CD4-positive, CD25-positive, alpha-beta regulatory T cell (primary cell): ENCODE results near the gene TMEM37. TPM values are rescaled to one million over a fixed set of nuclear protein-coding genes. Genes with fewer than 3 reads are reported as not detected.

ENCODE experiments used
- ATAC-seq, 2 donors: fragments of 150-1000 bp; cut with Tn5 transposase; one replicate each; pipeline ENCODE4 v1.10.0; 2021; ENCODE audit warnings: low read depth in 2 of 2, moderate number of reproducible peaks in 2 of 2, moderate library complexity in 1 of 2
- DNase-seq, 3 donors: peaks; one replicate each; pipeline versions ENCODE4 v3.0.0 to v3.0.0-alpha.2; 2012 to 2022; ENCODE audit warnings: mixed read lengths in 1 of 3
- H3K27ac ChIP-seq: one replicate; pipeline ENCODE4 v1.7.0; 2013; ENCODE audit warnings: mild to moderate bottlenecking, low read length; ENCODE audit not compliant: insufficient read depth, poor library complexity, severe bottlenecking
- H3K27me3 ChIP-seq: one replicate; pipeline ENCODE4 v1.7.0; 2013; ENCODE audit warnings: low read length; ENCODE audit not compliant: control insufficient read depth, insufficient read depth
- H3K36me3 ChIP-seq: one replicate; pipeline ENCODE4 v1.7.0; 2013; ENCODE audit warnings: mild to moderate bottlenecking, low read length, moderate library complexity; ENCODE audit not compliant: control insufficient read depth, insufficient read depth
- H3K4me1 ChIP-seq: 2 replicates; pipeline ENCODE4 v1.7.0; 2013; ENCODE audit warnings: mild to moderate bottlenecking, low read length; ENCODE audit not compliant: insufficient read depth, control insufficient read depth, poor library complexity, severe bottlenecking
- H3K4me3 ChIP-seq: one replicate; pipeline ENCODE4 v1.7.0; 2013; ENCODE audit warnings: low read depth, mild to moderate bottlenecking, low read length, moderate library complexity
- H3K9me3 ChIP-seq, 2 experiments: 1 replicate in 1 of 2; 2 replicates in 1 of 2; pipeline ENCODE4 v1.7.0; 2013; ENCODE audit warnings: low read length in 2 of 2, mild to moderate bottlenecking in 1 of 2, moderate library complexity in 1 of 2; ENCODE audit not compliant: control insufficient read depth in 2 of 2
- H3K27ac Mint-ChIP-seq, 3 donors: one replicate each; pipeline ENCODE4 v1.8.0; 2020 to 2022; ENCODE audit warnings: mild to moderate bottlenecking in 3 of 3, mixed read lengths in 3 of 3, moderate library complexity in 2 of 3
- H3K27me3 Mint-ChIP-seq: one replicate; pipeline ENCODE4 v1.8.0; 2022; ENCODE audit warnings: mild to moderate bottlenecking, mixed read lengths
- H3K36me3 Mint-ChIP-seq: one replicate; pipeline ENCODE4 v1.8.0; 2020; ENCODE audit warnings: mixed read lengths
- H3K4me1 Mint-ChIP-seq, 4 donors: one replicate each; pipeline ENCODE4 v1.8.0; 2020 to 2022; ENCODE audit warnings: mixed read lengths in 4 of 4, mild to moderate bottlenecking in 1 of 4
- H3K4me3 Mint-ChIP-seq, 4 donors: one replicate each; pipeline ENCODE4 v1.8.0; 2020 to 2022; ENCODE audit warnings: mild to moderate bottlenecking in 4 of 4, mixed read lengths in 4 of 4, moderate library complexity in 3 of 4
- H3K9me3 Mint-ChIP-seq, 7 donors: one replicate each; pipeline ENCODE4 v1.8.0; 2020 to 2022; ENCODE audit warnings: mixed read lengths in 7 of 7, mild to moderate bottlenecking in 3 of 7, moderate library complexity in 2 of 7
- polyA plus RNA-seq, 4 donors: library from polyadenylated mRNA; unstranded; fragments of 300-500 nt; fragmentation: Illumina TruSeq; gene quantifications; one replicate each; pipeline ENCODE4 v1.2.3, GENCODE V29; 2021
- total RNA-seq: library from RNA; stranded (reverse); gene quantifications from one replicate; pipeline ENCODE4 v1.2.3, GENCODE V29; 2022

The TMEM37 gene
- total and polyA plus RNA-seq, 5 donors from 2014 or later, result 0.19 TPM; not detected in 4

GRCh38 chr2:119421304-119421703, 10.3 kb upstream of the TMEM37 start:
- Histone ChIP-seq H3K4me3 (no peak overlapping the region), H3K4me1 (no peaks in the 10 kb centered on the region), H3K27ac (no peak overlapping the region), H3K36me3 (no peaks in the 10 kb centered on the region), H3K9me3 (no peaks in the 10 kb centered on the region), H3K27me3 (peaks cover 4% of the 10 kb centered on the region)
- Mint-ChIP-seq H3K36me3 (no peaks in the 10 kb centered on the region), H3K4me3 (no peak overlapping the region), H3K9me3 (peaks cover 0 to 5% (median 0%) of the 10 kb centered on the region in 7 donors), H3K27ac (no peak overlapping the region), H3K4me1 (no peaks in the 10 kb centered on the region), H3K27me3 (peaks cover 25% of the 10 kb centered on the region)
- no peak for ATAC-seq
- no peak for DNase-seq

DNA sequence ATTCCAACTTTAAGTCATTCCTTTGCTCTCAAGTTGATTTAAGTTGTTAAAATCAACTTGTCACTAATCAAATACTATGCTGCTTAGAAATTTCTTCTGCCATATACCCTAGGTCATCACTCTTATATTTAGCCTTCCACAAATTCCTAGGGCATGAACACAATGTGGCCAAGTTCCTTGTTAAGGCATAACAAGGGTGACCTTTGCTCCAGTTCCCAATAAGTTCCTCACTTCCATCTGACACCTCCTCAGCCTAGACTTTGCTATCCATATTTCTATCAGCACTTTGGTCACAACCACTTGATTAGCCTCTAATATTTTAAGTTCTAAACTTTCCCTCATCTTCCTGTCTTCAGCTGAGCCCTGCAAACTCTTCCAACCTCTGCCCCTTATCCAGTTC, 9.9 kb upstream of the TMEM37 start:
- Histone ChIP-seq H3K27me3 (peaks cover 4% of the 10 kb centered on the region), H3K4me1 (no peaks in the 10 kb centered on the region), H3K4me3 (no peak overlapping the region), H3K27ac (no peak overlapping the region), H3K36me3 (no peaks in the 10 kb centered on the region), H3K9me3 (no peaks in the 10 kb centered on the region)
- no peaks in the 10 kb centered on the region for H3K36me3 Mint-ChIP-seq
- no peak overlapping the region for H3K27ac Mint-ChIP-seq
- no peaks in the 10 kb centered on the region for H3K4me1 Mint-ChIP-seq
- ATAC-seq (no peak), DNase-seq (no peak)
- no peak overlapping the region for H3K4me3 Mint-ChIP-seq
- peaks cover 0 to 5% (median 0%) of the 10 kb centered on the region in 7 donors for H3K9me3 Mint-ChIP-seq
- H3K27me3 Mint-ChIP-seq, result peaks cover 28% of the 10 kb centered on the region

GRCh38 chr2:119422360-119423107, 9.1 kb upstream of the TMEM37 start:
- DNase-seq (no peak), ATAC-seq (no peak)
- Histone ChIP-seq H3K36me3 (no peaks in the 10 kb centered on the region), H3K9me3 (no peaks in the 10 kb centered on the region), H3K4me1 (no peaks in the 10 kb centered on the region), H3K4me3 (no peak overlapping the region), H3K27ac (no peak overlapping the region), H3K27me3 (peaks cover 4% of the 10 kb centered on the region)
- peaks cover 0 to 5% (median 0%) of the 10 kb centered on the region in 7 donors for H3K9me3 Mint-ChIP-seq
- H3K4me1 Mint-ChIP-seq, result no peaks in the 10 kb centered on the region
- peaks cover 31% of the 10 kb centered on the region for H3K27me3 Mint-ChIP-seq
- no peaks in the 10 kb centered on the region for H3K36me3 Mint-ChIP-seq
- H3K4me3 Mint-ChIP-seq, result no peak overlapping the region
- H3K27ac Mint-ChIP-seq, result no peak overlapping the region

DNA sequence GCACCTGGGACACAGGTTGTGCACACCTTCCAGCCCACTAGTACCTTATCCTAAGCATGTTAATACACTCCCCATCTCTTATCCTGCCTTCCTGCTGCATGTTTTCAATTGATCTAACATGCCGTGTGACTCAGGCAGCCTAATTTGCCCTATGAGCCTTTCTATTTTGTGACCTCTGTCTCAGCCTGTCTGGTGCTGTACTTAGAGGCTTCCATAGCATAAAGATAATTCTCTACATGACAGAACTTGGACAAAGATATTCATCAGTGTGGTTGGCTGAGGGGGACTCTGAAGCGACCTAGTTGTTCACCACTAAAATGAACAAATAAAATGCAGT, 8.6 kb upstream of the TMEM37 start:
- H3K27me3 Mint-ChIP-seq, result peaks cover 32% of the 10 kb centered on the region

DNA sequence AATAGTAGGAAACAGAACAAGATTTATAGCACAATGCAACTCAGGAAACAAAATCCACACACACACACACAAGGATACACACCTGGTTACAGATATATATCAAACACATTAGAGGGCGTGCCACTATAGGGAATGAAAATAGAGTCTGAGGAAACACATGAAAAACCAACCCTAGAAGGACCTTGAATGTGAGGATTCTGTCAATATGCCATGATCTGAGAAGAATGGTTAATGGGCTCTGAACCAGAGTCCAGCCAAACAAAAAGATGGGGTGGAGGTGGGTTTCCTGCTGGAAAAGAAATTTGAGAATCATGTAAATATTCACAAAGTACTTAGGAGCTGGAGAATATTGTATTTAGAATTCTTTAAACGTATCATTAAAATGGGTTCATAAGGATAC, 7.8 kb upstream of the TMEM37 start:
- Histone ChIP-seq H3K4me3 (no peak overlapping the region), H3K36me3 (no peaks in the 10 kb centered on the region), H3K27ac (no peak overlapping the region), H3K9me3 (no peaks in the 10 kb centered on the region), H3K4me1 (no peaks in the 10 kb centered on the region), H3K27me3 (peaks cover 4% of the 10 kb centered on the region)
- DNase-seq, result no peak
- H3K9me3 Mint-ChIP-seq, result peaks cover 0 to 5% (median 0%) of the 10 kb centered on the region in 7 donors
- no peak overlapping the region for H3K27ac Mint-ChIP-seq
- no peak overlapping the region for H3K4me3 Mint-ChIP-seq
- peaks cover 35% of the 10 kb centered on the region for H3K27me3 Mint-ChIP-seq
- no peak for ATAC-seq
- no peaks in the 10 kb centered on the region for H3K36me3 Mint-ChIP-seq
- H3K4me1 Mint-ChIP-seq, result no peaks in the 10 kb centered on the region

More for the DNA sequence above, 8.6 kb upstream of the TMEM37 start:
- no peaks in the 10 kb centered on the region for H3K36me3 Mint-ChIP-seq
- H3K4me3 Mint-ChIP-seq, result no peak overlapping the region
- no peak overlapping the region for H3K27ac Mint-ChIP-seq
- DNase-seq (no peak), ATAC-seq (no peak)
- Histone ChIP-seq H3K4me3 (no peak overlapping the region), H3K4me1 (no peaks in the 10 kb centered on the region), H3K27ac (no peak overlapping the region), H3K27me3 (peaks cover 4% of the 10 kb centered on the region), H3K36me3 (no peaks in the 10 kb centered on the region), H3K9me3 (no peaks in the 10 kb centered on the region)
- peaks cover 0 to 5% (median 0%) of the 10 kb centered on the region in 7 donors for H3K9me3 Mint-ChIP-seq
- no peaks in the 10 kb centered on the region for H3K4me1 Mint-ChIP-seq

- Histone ChIP-seq H3K9me3 (no peaks in the 10 kb centered on the region), H3K4me3 (no peak overlapping the region), H3K27me3 (peaks cover 4% of the 10 kb centered on the region), H3K27ac (no peak overlapping the region), H3K4me1 (no peaks in the 10 kb centered on the region), H3K36me3 (no peaks in the 10 kb centered on the region)
- ATAC-seq, result no peak
- no peaks in the 10 kb centered on the region for H3K4me1 Mint-ChIP-seq
- DNase-seq, result no peak
- peaks cover 35% of the 10 kb centered on the region for H3K27me3 Mint-ChIP-seq
- no peaks in the 10 kb centered on the region for H3K36me3 Mint-ChIP-seq
- H3K9me3 Mint-ChIP-seq, result peaks cover 0 to 5% (median 0%) of the 10 kb centered on the region in 7 donors
- H3K27ac Mint-ChIP-seq, result no peak overlapping the region
- H3K4me3 Mint-ChIP-seq, result no peak overlapping the region
Measured at GRCh38 chr2:119424284-119425118, 7.2 kb upstream of the TMEM37 start.

- H3K4me3 ChIP-seq, result no peak overlapping the region
- H3K4me3 Mint-ChIP-seq, result no peak overlapping the region
- H3K36me3 ChIP-seq, result no peaks in the 10 kb centered on the region
- H3K4me1 ChIP-seq, result no peaks in the 10 kb centered on the region
- no peaks in the 10 kb centered on the region for H3K36me3 Mint-ChIP-seq
- ATAC-seq (no peak), DNase-seq (no peak)
- H3K9me3 Mint-ChIP-seq, result peaks cover 0 to 5% (median 0%) of the 10 kb centered on the region in 7 donors
- peaks cover 38% of the 10 kb centered on the region for H3K27me3 Mint-ChIP-seq
- H3K27ac Mint-ChIP-seq, result peak overlapping the region in 1 of 3 donors; percentile 38
- no peaks in the 10 kb centered on the region for H3K4me1 Mint-ChIP-seq
- H3K27ac ChIP-seq, result no peak overlapping the region
- no peaks in the 10 kb centered on the region for H3K9me3 ChIP-seq
- H3K27me3 ChIP-seq, result peaks cover 3% of the 10 kb centered on the region
Measured at GRCh38 chr2:119425119-119425405, 6.6 kb upstream of the TMEM37 start.
